Stimulated activated CD4-positive, alpha-beta T cell treated with anti-CD3 and anti-CD28 coated beads, Interleukin-2, amount 100 ng/mL, for 4 hours (primary cell): ENCODE data around the gene PPBP.
"Not testable (repeated sequence)": the region's sequence is repeated elsewhere in the genome, so short reads cannot be mapped to it uniquely, and the experiment has no call there.

Experiments used
- DNase-seq: peaks from one replicate; pipeline ENCODE4 v3.0.0-alpha.2; 2020; ENCODE audit warnings: low read depth

Gene PPBP

DNA sequence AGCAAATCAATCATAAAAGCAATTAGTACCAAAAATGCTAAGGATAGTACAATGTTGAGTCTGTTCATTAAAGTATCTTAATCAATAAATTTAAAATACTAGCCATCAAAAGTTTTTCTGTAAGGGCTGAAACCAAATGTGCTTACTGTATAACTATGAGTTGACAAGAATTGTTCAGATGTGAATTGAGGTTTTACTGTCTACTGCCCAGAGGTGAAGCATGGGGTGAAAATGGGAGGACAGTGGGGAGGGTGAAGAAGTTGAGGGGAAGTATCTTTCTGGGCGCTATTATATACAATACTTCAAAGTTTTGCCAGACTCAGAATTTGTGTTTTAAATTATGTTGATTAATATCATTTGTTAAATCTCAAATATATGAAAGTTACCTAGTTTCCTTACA, 4.1 kb upstream of the PPBP start:
- DNase-seq, result no peak

DNA sequence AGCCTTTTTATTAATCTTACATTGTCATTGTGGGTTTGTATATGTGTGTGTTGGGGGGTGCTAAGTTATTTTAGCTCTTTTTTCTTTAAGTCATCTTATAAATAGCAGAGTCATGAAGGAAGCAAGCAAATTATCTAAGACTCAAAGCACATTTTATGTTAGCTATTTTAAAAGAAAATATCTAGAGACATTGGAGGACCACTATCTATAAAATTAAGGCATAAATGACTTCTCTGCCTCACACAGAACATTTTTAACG, 3.7 kb upstream of the PPBP start:
- no peak for DNase-seq

DNA sequence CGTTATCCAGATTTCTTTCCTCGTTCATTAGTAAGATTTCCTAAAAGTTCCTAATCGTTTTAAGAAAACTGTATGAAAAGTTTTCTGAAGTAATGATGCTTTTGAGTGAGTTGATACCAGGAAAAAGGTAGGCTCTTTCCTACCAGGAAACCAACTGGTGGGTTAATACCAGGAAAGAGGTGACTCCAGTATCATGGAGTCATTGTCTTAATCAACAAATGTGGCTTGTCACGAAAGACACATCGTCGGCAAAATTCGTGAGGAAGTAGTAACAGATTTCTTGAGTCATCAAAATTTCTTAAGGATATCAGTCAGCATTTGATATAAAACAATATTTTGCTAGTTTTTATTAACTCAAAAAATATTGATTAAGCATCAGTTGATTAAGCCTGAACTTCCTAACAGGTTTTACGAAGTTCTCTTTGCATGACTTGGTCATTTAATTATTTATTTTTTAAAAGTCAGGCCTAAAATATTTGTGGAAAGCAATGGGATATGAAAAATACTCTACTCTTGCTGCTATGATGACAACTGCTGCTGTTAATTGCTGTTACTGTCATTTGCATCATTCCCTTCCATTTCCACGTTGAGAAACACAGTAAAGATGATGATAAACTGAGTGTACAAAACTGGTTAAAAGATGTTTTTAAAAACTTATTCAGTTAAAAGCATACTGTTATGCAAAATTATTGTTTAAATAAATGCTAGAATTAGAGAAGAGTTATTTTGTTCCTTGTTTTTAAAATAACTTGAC, 3.2 kb upstream of the PPBP start:
- no peak for DNase-seq

DNA sequence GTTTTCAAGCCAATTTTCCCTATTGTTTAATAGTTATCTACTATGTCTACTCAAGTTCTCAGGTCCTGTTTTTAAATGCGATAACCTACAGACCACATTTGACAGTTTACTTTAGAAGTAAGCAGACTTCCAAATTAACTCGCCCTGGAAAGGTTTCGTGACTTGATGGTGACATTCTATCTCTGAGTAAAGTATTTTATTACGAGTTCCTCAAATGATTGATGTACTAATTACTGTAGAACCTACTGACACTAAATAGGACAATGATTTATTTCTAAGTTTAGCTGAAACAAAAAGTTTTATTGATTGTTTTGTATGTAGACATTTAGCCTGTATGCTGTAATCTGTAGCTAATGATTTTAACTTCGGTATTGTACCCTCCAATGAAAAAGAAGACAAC, 1.9 kb upstream of the PPBP start:
- no peak for DNase-seq

DNA sequence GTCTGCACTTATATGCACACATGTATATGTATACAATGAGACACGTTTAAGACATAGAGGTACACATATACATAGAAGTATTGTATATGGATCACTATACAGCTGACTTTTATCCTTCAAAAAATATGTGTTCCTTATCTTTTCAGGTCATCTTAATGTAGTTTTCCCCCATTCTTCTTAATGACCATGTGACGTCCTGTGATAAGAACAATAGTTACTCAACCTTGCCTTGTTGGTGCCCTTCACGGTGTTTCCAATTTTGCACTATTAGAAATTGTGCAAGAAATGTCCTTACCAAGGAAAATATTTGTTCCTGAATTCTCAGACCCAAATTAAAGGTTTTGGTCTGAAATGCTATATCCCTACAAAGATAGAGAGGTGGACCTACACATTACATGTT, 1.0 kb upstream of the PPBP start:
- DNase-seq, result no peak

DNA sequence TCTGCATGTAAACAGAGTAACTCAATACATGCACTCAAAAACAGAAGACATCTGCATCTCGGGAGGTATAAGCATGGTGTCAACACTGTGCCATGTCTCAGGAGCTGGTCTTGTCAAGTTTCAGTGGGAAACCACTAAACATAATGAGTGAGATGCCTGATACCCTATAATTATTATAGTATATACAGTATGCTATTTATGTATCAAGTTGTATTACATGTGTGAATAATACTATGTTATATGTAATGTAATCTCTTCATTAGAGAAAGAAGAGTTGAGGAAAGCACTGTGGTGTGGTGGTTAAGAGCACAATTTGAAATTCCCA, 2.5 kb downstream of the PPBP start:
- no peak for DNase-seq

DNA sequence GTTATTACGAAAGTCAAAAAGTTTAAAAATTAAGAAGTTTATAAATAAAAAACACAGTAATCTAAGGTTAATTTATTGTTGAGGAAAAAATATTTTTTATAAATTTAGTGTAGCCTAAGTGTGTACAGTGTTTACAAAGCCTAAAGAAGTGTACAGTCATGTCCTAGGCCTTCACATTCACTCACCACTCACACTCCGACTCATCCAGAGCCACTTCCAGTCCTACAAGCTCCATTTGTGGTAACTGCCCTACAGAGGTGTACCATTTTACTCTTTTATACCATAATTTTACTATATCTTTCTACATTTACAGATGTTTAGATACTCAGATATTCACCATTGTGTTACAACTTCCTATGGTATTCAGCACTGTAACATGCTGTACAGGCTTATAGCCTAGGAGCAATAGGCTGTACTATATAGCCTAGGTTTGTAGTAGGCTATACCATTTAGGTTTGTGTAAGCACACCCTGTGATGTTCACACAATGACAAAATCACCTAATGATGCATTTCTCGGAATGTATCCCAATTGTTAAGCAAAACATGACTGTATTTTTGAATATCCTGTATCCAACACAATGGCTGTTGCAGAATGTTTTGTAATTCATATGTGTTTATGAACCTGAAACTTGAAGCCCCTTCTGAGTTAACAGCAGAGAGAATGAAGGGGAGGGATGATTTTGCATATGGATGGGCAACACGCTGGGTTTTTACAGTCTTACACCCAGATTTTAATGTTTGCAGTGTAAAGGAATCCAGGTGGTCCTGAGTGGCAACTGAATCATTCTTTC, 3.1 kb downstream of the PPBP start:
- DNase-seq, result no peak

DNA sequence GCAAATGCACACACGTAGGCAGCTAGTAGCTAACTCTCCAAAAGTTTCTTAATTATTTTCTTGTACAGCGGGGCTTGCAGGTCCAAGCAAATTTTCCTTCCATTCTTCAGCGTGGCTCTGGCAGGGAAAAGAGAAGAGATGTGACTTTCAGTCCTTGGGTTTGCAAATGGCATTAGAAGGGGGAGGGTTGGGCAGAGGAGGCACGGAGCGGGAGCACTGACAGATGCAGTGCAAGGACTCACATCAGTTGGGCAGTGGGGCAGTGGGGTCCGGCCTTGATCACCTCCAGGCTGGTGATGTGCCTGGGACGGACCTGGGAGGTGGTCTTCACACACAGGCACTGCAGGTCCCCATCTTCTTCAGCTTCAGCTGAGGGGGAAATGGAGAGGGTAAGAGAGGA, 6.8 kb downstream of the PPBP start:
- not testable (repeated sequence) for DNase-seq

DNA sequence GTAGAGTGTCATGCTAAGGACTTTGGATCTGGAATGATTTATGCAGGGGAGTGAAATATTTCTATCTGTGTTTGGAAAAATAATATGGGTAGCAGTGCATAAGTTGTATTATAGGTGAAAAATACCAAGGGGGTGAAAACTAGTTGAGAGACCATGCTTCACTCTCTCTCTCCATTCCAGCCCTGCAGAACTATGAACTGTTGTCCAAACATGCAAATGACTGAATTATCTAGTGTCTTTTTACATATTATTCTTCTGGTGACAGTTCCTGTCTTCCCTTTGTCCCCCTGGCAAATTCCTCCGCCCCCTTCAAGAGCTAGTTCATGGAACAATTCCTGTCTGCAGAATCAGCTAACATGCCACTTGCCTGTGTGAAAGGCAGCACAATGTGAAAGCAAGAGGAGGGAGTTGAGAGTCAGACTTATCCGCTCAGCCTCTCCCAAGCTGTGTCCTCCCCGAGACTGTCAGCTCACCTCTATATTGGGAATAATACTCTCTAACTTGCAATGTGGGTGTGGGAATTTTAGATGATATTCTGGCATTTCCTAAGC, 8.5 kb downstream of the PPBP start:
- no peak for DNase-seq

DNA sequence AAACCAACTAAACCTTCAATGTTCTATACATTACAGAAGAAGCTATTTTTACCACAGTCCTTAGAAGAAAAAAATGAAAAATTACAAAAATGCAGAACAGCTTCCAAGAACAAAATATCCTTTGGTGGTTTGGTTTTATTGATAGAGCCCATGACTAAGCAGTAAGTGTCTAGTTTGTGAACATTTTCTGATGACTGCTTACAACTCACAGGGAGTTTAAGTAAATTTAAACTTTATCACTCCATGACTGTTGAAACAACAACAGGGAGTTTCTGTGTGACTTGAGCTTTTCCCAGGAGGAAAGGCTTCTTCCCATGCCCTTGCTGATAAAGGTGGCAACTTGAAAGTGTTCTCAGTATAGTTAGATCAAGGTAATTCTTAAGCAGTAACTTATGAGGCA, 9.1 kb downstream of the PPBP start:
- DNase-seq, result no peak

DNA sequence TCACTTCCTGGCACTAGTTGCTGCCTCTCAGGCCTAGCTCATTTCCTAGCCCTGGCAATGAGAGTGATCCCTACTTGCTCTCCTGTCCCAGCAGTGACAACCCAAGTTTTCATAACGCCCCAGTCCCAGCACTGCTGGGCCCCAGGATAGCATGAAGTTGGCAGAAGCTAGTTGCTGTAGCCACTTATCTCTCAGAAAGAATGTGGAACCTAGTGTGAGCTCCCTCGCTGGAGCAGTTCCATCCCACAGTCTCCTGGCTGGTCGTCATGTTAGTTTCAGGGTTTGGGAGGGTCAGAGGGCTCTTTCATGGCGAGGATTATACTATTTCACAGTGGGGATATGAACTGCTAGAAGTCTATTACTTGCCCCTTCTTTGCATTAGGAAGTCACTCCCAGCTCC, 11.3 kb downstream of the PPBP start:
- no peak for DNase-seq

DNA sequence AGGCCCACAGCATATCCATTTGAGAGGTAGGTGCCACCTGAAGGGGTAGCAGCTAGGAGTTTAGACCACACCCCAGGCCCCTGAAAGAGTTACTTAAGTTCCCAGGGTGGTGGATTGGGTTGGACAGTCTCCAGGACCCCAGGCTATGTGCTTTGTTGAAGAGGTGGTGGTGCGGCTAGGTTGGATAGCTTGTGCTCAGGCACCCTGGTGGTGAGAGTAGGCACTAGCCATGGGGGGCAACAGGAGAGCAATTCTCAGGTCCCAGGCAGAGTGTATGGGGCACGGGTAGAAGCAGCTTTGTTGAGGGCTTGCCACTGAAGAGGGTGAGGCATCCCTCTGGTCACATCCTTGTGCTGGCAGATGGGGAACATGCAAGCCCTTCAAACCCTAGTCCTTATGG, 11.8 kb downstream of the PPBP start:
- DNase-seq, result no peak

DNA sequence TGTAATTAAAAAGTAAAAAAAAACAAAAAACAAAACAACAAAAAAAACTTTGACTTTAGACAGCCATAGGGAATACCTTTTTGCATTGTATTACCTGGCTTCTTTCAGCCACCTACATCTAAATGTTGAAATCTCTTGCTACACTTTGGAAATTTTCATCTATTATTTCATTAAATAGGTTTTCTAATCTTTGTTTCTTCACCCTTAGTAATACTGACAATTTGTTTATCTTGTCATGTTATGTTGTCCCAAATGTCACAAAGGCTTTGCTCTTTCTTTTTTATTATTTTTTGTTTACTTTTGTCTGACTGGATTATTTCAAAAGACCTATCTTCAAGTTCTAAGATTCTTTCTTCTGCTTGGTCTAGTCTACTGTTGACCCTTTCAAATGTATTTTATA, 13.6 kb downstream of the PPBP start:
- DNase-seq, result no peak

DNA sequence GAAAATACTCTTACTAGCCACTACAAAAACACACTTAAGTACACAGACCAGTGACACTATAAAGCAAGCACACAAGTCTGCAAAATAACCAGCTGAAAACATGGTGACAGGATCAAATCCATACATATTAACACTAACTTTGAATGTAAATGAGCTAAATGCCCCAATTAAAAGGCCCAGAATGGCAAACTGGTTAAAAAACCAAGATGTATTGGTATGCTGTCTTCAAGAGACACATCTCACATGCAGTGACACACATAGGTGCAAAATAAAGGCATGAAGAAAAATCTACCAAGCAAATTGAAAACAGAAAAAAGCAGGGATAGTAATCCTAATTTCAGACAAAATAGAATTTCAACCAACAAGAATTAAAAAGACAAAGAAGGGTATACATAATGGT, 17.0 kb downstream of the PPBP start:
- no peak for DNase-seq

DNA sequence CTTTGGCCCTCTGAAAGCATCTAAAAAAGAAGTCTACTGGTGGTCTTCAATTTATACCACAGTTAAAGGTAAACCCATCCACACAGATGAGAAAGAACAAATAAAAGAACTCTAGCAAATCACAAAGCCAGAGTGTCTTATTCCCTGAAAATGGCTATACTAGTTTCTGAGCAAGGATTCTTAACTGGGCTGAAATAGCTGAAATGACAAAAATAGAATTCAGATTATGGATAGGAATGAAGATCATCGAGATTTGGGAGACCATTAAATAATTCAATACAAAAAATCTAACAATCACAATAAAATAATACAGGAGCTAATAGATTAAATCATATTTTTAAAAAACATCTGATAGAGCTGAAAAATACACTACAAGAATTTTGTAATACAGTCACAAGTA, 18.0 kb downstream of the PPBP start:
- DNase-seq, result no peak

DNA sequence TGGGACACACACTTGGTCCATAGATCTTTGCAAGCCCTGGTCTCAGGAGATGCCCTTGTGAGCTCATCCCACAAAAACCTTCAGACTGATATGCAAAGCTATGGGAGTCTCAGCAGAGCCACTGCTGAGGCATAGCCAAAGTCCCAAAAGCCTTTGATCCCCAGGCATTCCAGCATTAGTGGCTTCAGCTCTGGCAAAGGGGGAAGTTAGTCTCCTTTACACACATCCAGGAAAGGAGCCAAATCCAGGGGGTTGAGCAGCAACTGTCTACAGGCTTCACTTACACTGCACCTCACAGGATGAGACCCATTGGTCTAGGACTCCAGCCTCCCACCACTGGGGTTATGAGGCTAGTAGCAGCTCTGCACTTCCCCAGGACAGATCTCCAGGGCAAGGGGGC, 20.1 kb downstream of the PPBP start:
- no peak for DNase-seq

DNA sequence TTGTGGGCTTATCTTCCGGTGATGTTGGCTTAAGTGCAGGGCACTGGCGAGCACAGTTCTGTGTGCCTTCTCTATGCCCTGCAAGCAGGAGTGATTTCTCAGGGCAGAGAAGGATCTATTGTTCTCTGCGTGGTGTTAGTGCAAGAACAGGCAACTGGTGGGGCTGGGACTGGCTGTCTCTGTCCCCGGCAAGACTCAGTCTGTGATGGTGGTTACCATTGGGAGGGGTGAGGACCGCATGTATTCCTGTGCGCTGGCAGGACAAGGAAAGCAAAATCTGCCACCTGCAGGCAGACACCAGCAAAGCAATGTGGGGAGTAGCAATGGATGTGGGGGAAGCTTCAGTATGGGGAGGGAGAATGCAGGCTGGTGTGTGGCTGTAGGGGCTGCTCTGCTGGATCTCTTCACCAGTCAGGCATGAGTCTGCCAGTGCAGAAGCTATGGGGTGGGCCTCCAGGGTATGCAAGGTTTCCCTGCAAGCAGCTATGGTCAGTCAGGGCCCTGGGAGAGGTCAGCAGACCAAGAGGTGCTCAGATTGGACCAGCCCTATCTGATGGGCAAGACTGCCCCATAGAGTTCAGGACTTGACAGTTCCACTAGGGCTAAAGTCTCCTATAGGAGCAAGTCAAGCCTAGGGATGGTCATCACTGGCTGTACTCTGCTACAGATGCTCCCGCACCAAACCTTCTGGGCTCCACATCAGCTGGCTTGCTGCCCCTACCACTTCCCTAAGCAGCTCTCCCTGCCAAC, 23.0 kb downstream of the PPBP start:
- DNase-seq, result no peak

DNA sequence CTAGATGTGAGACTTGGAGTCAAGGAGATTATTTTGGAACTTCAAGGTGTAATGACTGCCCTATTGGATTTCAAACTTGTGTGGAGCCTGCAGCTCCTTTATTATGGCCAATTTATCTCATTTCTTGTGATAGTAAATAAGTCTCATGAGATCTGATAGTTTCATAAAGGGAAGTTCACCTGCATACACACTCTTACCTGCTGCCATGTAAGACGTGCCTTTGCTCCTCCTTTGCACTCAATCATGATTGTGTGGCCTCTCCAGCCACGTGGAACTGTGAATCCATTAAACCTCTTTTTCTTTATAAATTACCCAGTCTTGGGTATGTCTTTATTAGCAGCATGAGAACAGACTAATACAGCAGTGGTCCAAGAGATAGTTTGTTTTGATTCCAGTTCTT, 25.3 kb downstream of the PPBP start:
- no peak for DNase-seq

DNA sequence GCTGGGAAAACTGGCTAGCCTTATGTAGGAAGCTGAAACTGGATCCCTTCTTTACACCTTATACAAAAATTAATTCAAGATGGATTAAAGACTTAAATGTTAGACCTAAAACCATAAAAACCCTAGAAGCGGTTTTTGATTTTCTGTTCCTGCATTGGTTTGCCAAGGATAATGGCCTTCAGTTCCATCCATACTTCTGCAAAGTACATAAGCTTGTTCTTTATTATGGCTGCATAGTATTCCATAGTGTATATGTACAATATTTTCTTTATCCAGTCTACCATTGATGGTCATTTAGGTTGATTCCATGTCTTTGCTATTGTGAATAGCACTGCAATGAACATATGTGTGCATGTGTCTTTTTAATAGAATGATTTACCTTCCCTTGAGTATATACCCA, 28.9 kb downstream of the PPBP start:
- not testable (repeated sequence) for DNase-seq

DNA sequence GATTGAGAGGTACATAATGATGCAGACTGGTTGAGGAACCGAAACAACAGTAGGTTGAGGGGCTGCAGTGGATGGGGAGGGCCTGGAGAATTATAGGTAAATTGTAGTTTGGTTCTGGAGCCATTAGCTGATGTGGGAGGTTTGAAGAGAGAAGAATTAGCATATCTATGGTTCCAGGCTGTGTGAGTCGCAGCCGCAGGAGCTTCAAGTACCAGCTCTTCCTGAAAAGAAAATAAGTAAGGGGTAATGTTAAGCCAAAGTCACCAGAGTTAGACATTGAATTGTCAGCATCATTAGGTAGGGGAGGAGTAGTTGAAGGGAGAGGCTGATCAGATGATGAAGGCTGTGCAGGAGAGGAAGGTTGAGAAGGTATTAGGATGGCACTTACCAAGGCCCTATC, 35.6 kb downstream of the PPBP start:
- DNase-seq, result no peak

DNA sequence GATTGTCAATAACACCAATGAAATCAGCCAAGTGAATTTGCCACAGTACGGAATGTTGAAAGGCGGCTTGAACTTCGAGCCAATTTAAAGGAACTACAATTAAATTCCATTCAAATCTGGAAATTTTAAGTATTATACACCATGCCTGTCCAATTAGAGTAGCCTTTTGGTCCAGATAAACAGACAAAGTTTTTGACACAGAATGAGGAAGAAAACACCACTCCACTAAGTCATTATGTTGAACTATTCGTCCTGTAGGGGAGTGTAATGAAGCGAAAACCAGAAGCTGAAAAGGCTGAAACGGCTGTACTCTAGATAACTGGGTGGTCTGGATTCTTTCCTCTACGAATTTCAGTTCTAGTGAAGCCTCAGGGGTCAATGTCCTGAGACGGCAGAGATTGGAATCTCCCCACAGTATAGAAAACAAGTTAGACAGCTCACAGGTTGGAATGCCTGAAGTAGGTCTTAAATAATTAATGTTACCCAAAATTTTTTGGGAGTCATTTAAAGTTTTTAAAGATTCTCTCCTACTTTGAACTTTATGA, 37.5 kb downstream of the PPBP start:
- DNase-seq, result not testable (repeated sequence)

DNA sequence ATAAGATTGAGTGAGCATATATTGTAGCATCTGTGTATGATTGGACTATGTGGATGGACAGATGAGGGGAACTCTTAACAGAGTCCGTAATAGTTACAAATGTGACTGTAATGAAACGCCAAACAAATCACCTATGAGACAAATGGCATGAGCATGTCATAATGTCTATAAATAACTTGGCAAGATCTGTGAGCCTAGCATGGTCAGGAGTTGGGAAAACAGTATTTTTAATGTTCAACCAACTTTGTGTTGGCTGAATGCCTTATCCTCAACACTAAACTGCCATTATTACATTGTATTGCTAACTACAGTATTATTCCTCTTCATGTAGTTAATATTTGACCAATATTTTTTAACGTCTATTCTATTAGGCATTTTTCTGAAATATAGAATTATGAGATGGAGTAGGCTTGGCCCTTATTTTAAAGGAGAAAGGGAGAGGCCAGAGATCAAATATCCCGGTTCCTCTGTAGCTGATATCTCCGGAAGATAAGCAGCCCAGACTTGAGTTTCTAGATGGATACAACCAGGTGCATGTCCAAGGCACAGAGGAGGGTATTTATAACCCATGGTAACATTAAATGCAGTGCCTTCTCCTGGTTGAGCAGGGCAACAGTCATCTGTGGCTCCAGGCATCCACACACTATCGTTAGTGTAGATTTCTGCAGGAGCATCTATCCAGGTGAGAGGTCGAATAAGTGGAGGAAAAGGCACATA, 38.8 kb downstream of the PPBP start:
- DNase-seq, result no peak
